ENCODE data around the gene CAMTA1.

Gene CAMTA1

DNA sequence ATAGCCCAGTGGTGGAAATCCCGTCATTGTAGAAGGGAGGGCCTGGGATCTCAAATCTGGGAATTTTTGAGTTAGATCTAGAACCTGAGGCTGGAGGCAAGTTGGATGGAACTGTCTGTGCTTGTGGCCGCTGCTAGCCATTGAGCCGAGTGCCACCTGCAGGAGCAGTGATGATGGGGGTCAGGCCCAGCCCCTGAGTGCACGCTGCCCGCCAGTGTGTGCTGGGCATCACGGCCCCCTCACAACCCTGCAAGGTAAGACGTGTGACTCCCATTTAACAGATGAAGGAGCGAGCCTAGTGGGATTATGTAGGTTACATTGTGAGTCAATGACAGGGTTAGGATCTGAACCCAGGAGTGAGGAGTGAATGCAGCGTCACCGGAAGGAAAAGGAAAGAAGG, 407.2 kb downstream of the CAMTA1 start:
- no peak overlapping the region for H3K4me3 ChIP-seq (ENCODE audit: low read length)
- no peaks in the 10 kb centered on the region for H4K20me1 ChIP-seq (ENCODE audit: insufficient read depth, low read length)
- no peak overlapping the region for H3K4me2 ChIP-seq (ENCODE audit: low read depth, low read length)
- no peaks in the 10 kb centered on the region for H3K4me1 ChIP-seq (ENCODE audit: low read length)
- TF ChIP-seq EZH2phosphoT487 (IDR thresholded peaks at IDR 0.05; ENCODE audit: low read length), result no peak
- no peak for TF ChIP-seq EZH2 (optimal IDR thresholded peaks at IDR 0.05; ENCODE audit: low read depth, low read length)
- TF ChIP-seq, protein P1, sequence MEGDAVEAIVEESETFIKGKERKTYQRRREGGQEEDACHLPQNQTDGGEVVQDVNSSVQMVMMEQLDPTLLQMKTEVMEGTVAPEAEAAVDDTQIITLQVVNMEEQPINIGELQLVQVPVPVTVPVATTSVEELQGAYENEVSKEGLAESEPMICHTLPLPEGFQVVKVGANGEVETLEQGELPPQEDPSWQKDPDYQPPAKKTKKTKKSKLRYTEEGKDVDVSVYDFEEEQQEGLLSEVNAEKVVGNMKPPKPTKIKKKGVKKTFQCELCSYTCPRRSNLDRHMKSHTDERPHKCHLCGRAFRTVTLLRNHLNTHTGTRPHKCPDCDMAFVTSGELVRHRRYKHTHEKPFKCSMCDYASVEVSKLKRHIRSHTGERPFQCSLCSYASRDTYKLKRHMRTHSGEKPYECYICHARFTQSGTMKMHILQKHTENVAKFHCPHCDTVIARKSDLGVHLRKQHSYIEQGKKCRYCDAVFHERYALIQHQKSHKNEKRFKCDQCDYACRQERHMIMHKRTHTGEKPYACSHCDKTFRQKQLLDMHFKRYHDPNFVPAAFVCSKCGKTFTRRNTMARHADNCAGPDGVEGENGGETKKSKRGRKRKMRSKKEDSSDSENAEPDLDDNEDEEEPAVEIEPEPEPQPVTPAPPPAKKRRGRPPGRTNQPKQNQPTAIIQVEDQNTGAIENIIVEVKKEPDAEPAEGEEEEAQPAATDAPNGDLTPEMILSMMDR (IDR thresholded peaks at IDR 0.05; ENCODE audit: low read length), result no peak
- no peaks in the 10 kb centered on the region for H3F3A ChIP-seq (ENCODE audit: insufficient read depth, low read length)
- no peak overlapping the region for H2AFZ ChIP-seq (ENCODE audit: low read length)
- H3K79me2 ChIP-seq (ENCODE audit: low read length), result no peaks in the 10 kb centered on the region
- H3K9me3 ChIP-seq (replicated peaks; ENCODE audit: insufficient read depth, low read length), result no peaks in the 10 kb centered on the region
- no peak overlapping the region for H3K9ac ChIP-seq (ENCODE audit: low read length)
- H3K9me2 ChIP-seq (replicated peaks; ENCODE audit: insufficient read depth, low read length), result no peaks in the 10 kb centered on the region
- no peak overlapping the region for H3K27ac ChIP-seq (ENCODE audit: low read length)
- no peak for DNase-seq
- H3K36me3 ChIP-seq (replicated peaks; ENCODE audit: insufficient read depth, low read length), result no peaks in the 10 kb centered on the region
- H3K27me3 ChIP-seq (replicated peaks; ENCODE audit: insufficient read depth, low read length), result peaks cover 97% of the 10 kb centered on the region

DNA sequence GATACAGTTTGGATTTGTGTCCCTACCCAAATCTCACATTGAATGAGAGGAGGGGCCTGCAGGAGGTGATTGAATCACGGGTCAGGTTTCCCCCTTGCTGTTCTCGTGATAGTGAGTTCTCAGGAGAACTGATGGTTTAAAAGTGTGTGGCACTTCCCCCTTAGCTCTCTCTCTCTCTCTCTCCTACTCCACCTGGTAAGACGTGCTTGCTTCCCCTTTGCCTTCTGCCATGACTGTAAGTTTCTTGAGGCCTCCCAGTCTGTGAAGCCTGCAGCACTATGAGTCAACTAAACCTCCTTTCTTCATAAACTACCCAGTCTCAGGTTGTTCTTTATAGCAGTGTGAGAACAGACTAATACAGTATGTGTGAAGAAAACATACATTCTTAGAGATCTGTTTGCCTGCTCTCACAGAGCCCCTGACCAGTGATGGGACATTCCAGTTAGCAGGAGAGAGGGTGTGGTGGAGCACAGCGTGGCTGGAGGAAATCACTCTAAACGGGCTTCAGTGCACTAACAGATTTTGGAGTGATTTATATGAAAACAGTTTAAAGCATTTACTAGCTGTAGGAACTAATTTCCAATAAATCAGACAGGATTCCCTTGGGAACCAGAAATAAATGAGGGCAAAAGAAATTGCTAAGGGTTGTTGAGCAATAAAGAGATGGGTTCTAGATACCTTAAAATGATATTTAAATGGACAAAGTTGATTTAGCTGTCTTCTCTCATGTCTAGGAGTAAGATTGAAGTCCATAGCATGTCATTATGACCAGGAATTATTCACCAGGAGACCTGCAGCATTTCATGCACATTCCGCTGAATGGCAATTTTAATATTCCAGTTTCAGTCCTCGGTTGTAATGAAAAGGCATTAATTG, 411.0 kb downstream of the CAMTA1 start:
- Histone ChIP-seq H3K4me2 (ENCODE audit: low read depth, low read length) (no peak overlapping the region), H3K4me1 (ENCODE audit: low read length) (no peaks in the 10 kb centered on the region), H3K9ac (ENCODE audit: low read length) (no peak overlapping the region), H3K79me2 (ENCODE audit: low read length) (no peaks in the 10 kb centered on the region), H3K27ac (ENCODE audit: low read length) (no peak overlapping the region), H3F3A (ENCODE audit: insufficient read depth, low read length) (no peaks in the 10 kb centered on the region), H3K4me3 (ENCODE audit: low read length) (no peak overlapping the region), H2AFZ (ENCODE audit: low read length) (no peak overlapping the region), H3K9me3 (replicated peaks; ENCODE audit: insufficient read depth, low read length) (no peaks in the 10 kb centered on the region), H3K27me3 (replicated peaks; ENCODE audit: insufficient read depth, low read length) (peaks cover 97% of the 10 kb centered on the region), H3K36me3 (replicated peaks; ENCODE audit: insufficient read depth, low read length) (no peaks in the 10 kb centered on the region), H4K20me1 (ENCODE audit: insufficient read depth, low read length) (no peaks in the 10 kb centered on the region), H3K9me2 (replicated peaks; ENCODE audit: insufficient read depth, low read length) (no peaks in the 10 kb centered on the region)
- DNase-seq, result no peak
- no peak for TF ChIP-seq EZH2phosphoT487 (IDR thresholded peaks at IDR 0.05; ENCODE audit: low read length)
- TF ChIP-seq, protein P1 (IDR thresholded peaks at IDR 0.05; ENCODE audit: low read length), result no peak
- TF ChIP-seq EZH2 (optimal IDR thresholded peaks at IDR 0.05; ENCODE audit: low read depth, low read length), result no peak

DNA sequence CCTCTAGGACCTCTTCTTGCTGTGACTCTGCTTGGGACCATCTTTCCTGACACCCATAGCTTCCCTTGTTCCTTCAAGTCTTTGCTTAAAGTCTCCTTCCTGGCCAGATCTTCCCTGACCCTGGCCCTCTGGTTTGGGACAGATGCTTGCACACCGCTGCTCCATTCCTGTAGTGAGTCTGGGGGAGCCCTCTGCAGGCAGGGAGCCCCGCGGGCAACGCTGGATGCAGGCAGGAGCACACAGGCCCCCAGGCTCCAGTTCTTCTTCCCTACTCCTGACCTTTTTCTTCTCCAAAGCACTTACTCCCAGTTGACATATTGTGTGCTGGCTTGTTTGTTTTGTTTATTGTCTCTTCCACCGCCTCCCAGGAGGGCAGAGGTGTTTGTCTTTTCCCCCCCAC, 413.4 kb downstream of the CAMTA1 start:
- H3K27me3 ChIP-seq (replicated peaks; ENCODE audit: insufficient read depth, low read length), result peaks cover 98% of the 10 kb centered on the region
- H3K79me2 ChIP-seq (ENCODE audit: low read length), result no peaks in the 10 kb centered on the region
- no peaks in the 10 kb centered on the region for H3K4me1 ChIP-seq (ENCODE audit: low read length)
- H3K4me2 ChIP-seq (ENCODE audit: low read depth, low read length), result no peak overlapping the region
- H3K27ac ChIP-seq (ENCODE audit: low read length), result no peak overlapping the region
- no peaks in the 10 kb centered on the region for H3K36me3 ChIP-seq (replicated peaks; ENCODE audit: insufficient read depth, low read length)
- H4K20me1 ChIP-seq (ENCODE audit: insufficient read depth, low read length), result no peaks in the 10 kb centered on the region
- no peaks in the 10 kb centered on the region for H3K9me3 ChIP-seq (replicated peaks; ENCODE audit: insufficient read depth, low read length)
- H3F3A ChIP-seq (ENCODE audit: insufficient read depth, low read length), result no peaks in the 10 kb centered on the region
- no peak overlapping the region for H3K4me3 ChIP-seq (ENCODE audit: low read length)
- no peaks in the 10 kb centered on the region for H3K9me2 ChIP-seq (replicated peaks; ENCODE audit: insufficient read depth, low read length)
- H2AFZ ChIP-seq (ENCODE audit: low read length), result no peak overlapping the region
- DNase-seq, result no peak
- no peak overlapping the region for H3K9ac ChIP-seq (ENCODE audit: low read length)
- TF ChIP-seq EZH2phosphoT487 (IDR thresholded peaks at IDR 0.05; ENCODE audit: low read length) (no peak), EZH2 (optimal IDR thresholded peaks at IDR 0.05; ENCODE audit: low read depth, low read length) (no peak)
- TF ChIP-seq, protein P1 (IDR thresholded peaks at IDR 0.05; ENCODE audit: low read length), result no peak
